ENCODE measurements around the gene TM6SF1. TPM values are rescaled to one million over a fixed set of nuclear protein-coding genes. Genes with fewer than 3 reads are reported as not detected.

Gene TM6SF1
- total and polyA plus RNA-seq, 2 of the 8 experiments (the other 6 are each of a cell fraction or from before 2014, with no cell fraction given), result 0.74 to 1.0 TPM

GRCh38 chr15:83153288-83153687 lies 45.8 kb downstream of the TM6SF1 start:
- 94% methylated on average over 1 of the region's 1 CpG; no CpG with 5 or more reads in 1 of the 2 experiments for WGBS, 2 experiments (ENCODE audit: extremely low coverage in 1 of 2, insufficient coverage in 1 of 2, insufficient read length in 1 of 2, insufficient replicate concordance in 2 of 2, low coverage in 1 of 2, low lambda C conversion rate in 2 of 2, missing lambda C conversion rate in 1 of 2)
- Histone ChIP-seq H2BK5ac (ENCODE audit: low read depth, low read length) (no peak overlapping the region), H4K91ac (replicated peaks; ENCODE audit: insufficient read length, low read length) (no peak overlapping the region), H3K18ac (ENCODE audit: extremely low read depth, low read length) (no peak overlapping the region), H4K5ac (ENCODE audit: insufficient read length, low read depth, low read length) (no peak overlapping the region), H3K23ac (ENCODE audit: insufficient read length) (no peak overlapping the region), H2BK12ac (ENCODE audit: low read depth, low read length) (no peak overlapping the region), H3K4me2 (ENCODE audit: insufficient read depth in 1 of 2, low read depth in 2 of 2, low read length in 2 of 2) (no peak overlapping the region), H3K23me2 (ENCODE audit: low read depth, low read length) (no peaks in the 10 kb centered on the region), H3K79me1 (ENCODE audit: low read depth, low read length) (no peaks in the 10 kb centered on the region; the same call in 1 of the 2 replicates), H4K20me1 (replicated peaks in 1 of 2; ENCODE audit: control insufficient read depth in 1 of 2, insufficient read depth in 2 of 2, low read length in 2 of 2) (no peaks in the 10 kb centered on the region), H3K27me3 (replicated peaks in 1 of 4; ENCODE audit: control insufficient read depth in 3 of 4, extremely low read depth in 1 of 4, insufficient read depth in 3 of 4, low read length in 3 of 4) (no peaks in the 10 kb centered on the region), H2BK120ac (replicated peaks; ENCODE audit: low read depth, low read length) (no peak overlapping the region), H2AK5ac (ENCODE audit: low read depth, low read length) (no peak overlapping the region), H3K79me2 (ENCODE audit: control insufficient read depth in 1 of 2, insufficient read depth in 2 of 2, low read length in 2 of 2) (no peaks in the 10 kb centered on the region), H3K4me1 (replicated peaks in 1 of 4; ENCODE audit: control insufficient read depth in 3 of 4, insufficient read depth in 4 of 4, low read length in 3 of 4) (no peaks in the 10 kb centered on the region), H3K4ac (replicated peaks; ENCODE audit: insufficient read length, low read depth, low read length) (no peak overlapping the region), H3K4me3 (ENCODE audit: extremely low read depth in 1 of 4, insufficient read depth in 2 of 4, low read depth in 3 of 4, low read length in 4 of 4) (no peak overlapping the region), H2BK20ac (ENCODE audit: low read length) (no peak overlapping the region), H2BK15ac (ENCODE audit: low read length) (no peak overlapping the region), H3K56ac (replicated peaks; ENCODE audit: insufficient read length, low read depth, low read length) (no peak overlapping the region), H3K36me3 (ENCODE audit: control insufficient read depth in 2 of 4, insufficient read depth in 4 of 4, low read length in 3 of 4) (peaks cover 4 to 62% (median 34%) of the 10 kb centered on the region in 4 experiments), H3K27ac (ENCODE audit: low read depth, low read length) (no peak overlapping the region), H3K9ac (replicated peaks in 1 of 4; ENCODE audit: extremely low read depth in 1 of 4, low read depth in 3 of 4, low read length in 3 of 4) (no peak overlapping the region), H3K9me3 (ENCODE audit: insufficient read depth in 2 of 2, low read depth in 1 of 2, low read length in 1 of 2) (no peaks in the 10 kb centered on the region), H3K14ac (ENCODE audit: insufficient read length) (no peak overlapping the region), H4K8ac (ENCODE audit: extremely low read depth, insufficient read depth, low read length) (no peak overlapping the region), H2AFZ (ENCODE audit: low read length) (no peak overlapping the region)
- no peak for TF ChIP-seq TCF12 (IDR thresholded peaks at IDR 0.05; ENCODE audit: low read depth, low read length)
- no peak for TF ChIP-seq NANOG (IDR thresholded peaks at IDR 0.05; ENCODE audit: insufficient read depth, low read depth, low read length, poor library complexity, severe bottlenecking)
- TF ChIP-seq BRCA1 (IDR thresholded peaks at IDR 0.05; ENCODE audit: low read depth, low read length), result no peak
- no peak for TF ChIP-seq CEBPB (IDR thresholded peaks at IDR 0.05; ENCODE audit: low read depth, low read length)
- no peak for TF ChIP-seq SIN3A (conservative IDR thresholded peaks at IDR 0.05 in 1 of 2, IDR thresholded peaks at IDR 0.05 in 1 of 2; ENCODE audit: low read depth in 1 of 2, low read length in 2 of 2)
- no peak for TF ChIP-seq BACH1 (IDR thresholded peaks at IDR 0.05; ENCODE audit: low read length)
- no peak for TF ChIP-seq ZNF274 (IDR thresholded peaks at IDR 0.05; ENCODE audit: borderline replicate concordance, extremely low read depth, low read length)
- TF ChIP-seq, protein P1, sequence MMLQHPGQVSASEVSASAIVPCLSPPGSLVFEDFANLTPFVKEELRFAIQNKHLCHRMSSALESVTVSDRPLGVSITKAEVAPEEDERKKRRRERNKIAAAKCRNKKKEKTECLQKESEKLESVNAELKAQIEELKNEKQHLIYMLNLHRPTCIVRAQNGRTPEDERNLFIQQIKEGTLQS (IDR thresholded peaks at IDR 0.05; ENCODE audit: insufficient read depth, low read depth, low read length), result no peak
- TF ChIP-seq PHF8 (conservative IDR thresholded peaks at IDR 0.05; ENCODE audit: low read depth, low read length), result no peak
- TF ChIP-seq RBBP5 (IDR thresholded peaks at IDR 0.05; ENCODE audit: borderline replicate concordance, low read depth, low read length), result no peak
- TF ChIP-seq HDAC2 (IDR thresholded peaks at IDR 0.05; ENCODE audit: borderline replicate concordance in 1 of 2, low read depth in 2 of 2, low read length in 2 of 2), result no peak
- no peak for TF ChIP-seq KDM5A (IDR thresholded peaks at IDR 0.05; ENCODE audit: low read length)
- DNase-seq (ENCODE audit: low read depth in 1 of 2, low spot score in 2 of 2), result no peak
- ChIA-PET CTCF (ENCODE audit: partially characterized antibody) (interaction anchor here (0.6 kb wide), 1 partner anchor 410 kb away, joined by 3 read pairs; no protein-coding TSS in a partner anchor), POLR2A (ENCODE audit: partially characterized antibody) (no interaction called here)
- no peak for FAIRE-seq

Measured in H1 (cell line).